Natural killer cell (primary cell): Measurements from ENCODE around the gene EEIG1. TPM values are rescaled to one million over a fixed set of nuclear protein-coding genes. Genes with fewer than 3 reads are reported as not detected.

Experiments used
- ATAC-seq, 3 donors: fragments of 150-1000 bp in 2 of 3; fragments of 200-7000 bp in 1 of 3; cut with Tn5 transposase; 1 replicate in 1 of 3; 2 replicates in 2 of 3; pipeline ENCODE4 v1.10.0; 2021; ENCODE audit warnings: mild to moderate bottlenecking in 2 of 3, moderate library complexity in 2 of 3
- DNase-seq, 2 donors: peaks; one replicate each; pipeline versions ENCODE4 v3.0.0 to v3.0.0-alpha.2; 2013 to 2021; ENCODE audit warnings: mixed read lengths in 1 of 2
- H3K27ac ChIP-seq: one replicate; pipeline ENCODE4 v1.5.1; 2013; ENCODE audit warnings: mild to moderate bottlenecking, low read length
- H3K27me3 ChIP-seq: one replicate; pipeline ENCODE4 v1.6.1; 2013; ENCODE audit warnings: low read length; ENCODE audit not compliant: control insufficient read depth, insufficient read depth
- H3K36me3 ChIP-seq: one replicate; pipeline ENCODE4 v1.6.1; 2013; ENCODE audit warnings: low read length; ENCODE audit not compliant: control insufficient read depth, insufficient read depth
- H3K4me1 ChIP-seq: one replicate; pipeline ENCODE4 v1.6.1; 2013; ENCODE audit warnings: low read length; ENCODE audit not compliant: control insufficient read depth, insufficient read depth
- H3K4me3 ChIP-seq: one replicate; pipeline ENCODE4 v1.5.1; 2013; ENCODE audit warnings: low read length
- H3K9me3 ChIP-seq: one replicate; pipeline ENCODE4 v1.6.1; 2013; ENCODE audit warnings: low read length; ENCODE audit not compliant: control insufficient read depth, insufficient read depth
- H3K27ac Mint-ChIP-seq, 2 donors: one replicate each; pipeline ENCODE4 v1.8.0; 2022; ENCODE audit warnings: mild to moderate bottlenecking in 2 of 2, mixed read lengths in 2 of 2, moderate library complexity in 1 of 2
- H3K27me3 Mint-ChIP-seq, 2 donors: one replicate each; pipeline ENCODE4 v1.8.0; 2022; ENCODE audit warnings: low read depth in 2 of 2, mixed read lengths in 2 of 2
- H3K36me3 Mint-ChIP-seq: one replicate; pipeline ENCODE4 v1.8.0; 2022; ENCODE audit warnings: mixed read lengths
- H3K4me1 Mint-ChIP-seq, 2 donors: one replicate each; pipeline ENCODE4 v1.8.0; 2022; ENCODE audit warnings: mixed read lengths in 2 of 2
- H3K4me3 Mint-ChIP-seq: one replicate; pipeline ENCODE4 v1.8.0; 2022; ENCODE audit warnings: mild to moderate bottlenecking, moderate library complexity, mixed read lengths
- H3K9me3 Mint-ChIP-seq, 2 donors: one replicate each; pipeline ENCODE4 v1.8.0; 2022; ENCODE audit warnings: mixed read lengths in 2 of 2
- WGBS: methylation state at CpG from one replicate; pipeline ENCODE4 v1.1.7; 2013; ENCODE audit warnings: missing lambda C conversion rate; ENCODE audit not compliant: insufficient coverage; 5-methylcytosine and 5-hydroxymethylcytosine counted together
- intact Hi-C: fragments of 100-400 bp; cut with micrococcal nuclease; formaldehyde crosslinking; loops from one replicate; pipeline ENCODE4 v1.14.2; 2022
- total RNA-seq, 4 donors: library from RNA; stranded (reverse); fragments of 120-200 nt in 1 of 4; gene quantifications; one replicate each; pipeline versions ENCODE4 v1.2.3 to v1.2.4, GENCODE V29; 2013 to 2022
- TF ChIP-seq, protein P1 (sequence below): fragments of 200-600 bp; IDR thresholded peaks from one replicate; pipeline ENCODE4 v1.8.0; 2022; ENCODE audit warnings: antibody characterized with exemption

EEIG1 gene
- total RNA-seq, 3 donors from 2014 or later (not counting 1 experiment from before 2014, with no cell fraction given): 10.3 to 36.0 (median 28.2) TPM

DNA sequence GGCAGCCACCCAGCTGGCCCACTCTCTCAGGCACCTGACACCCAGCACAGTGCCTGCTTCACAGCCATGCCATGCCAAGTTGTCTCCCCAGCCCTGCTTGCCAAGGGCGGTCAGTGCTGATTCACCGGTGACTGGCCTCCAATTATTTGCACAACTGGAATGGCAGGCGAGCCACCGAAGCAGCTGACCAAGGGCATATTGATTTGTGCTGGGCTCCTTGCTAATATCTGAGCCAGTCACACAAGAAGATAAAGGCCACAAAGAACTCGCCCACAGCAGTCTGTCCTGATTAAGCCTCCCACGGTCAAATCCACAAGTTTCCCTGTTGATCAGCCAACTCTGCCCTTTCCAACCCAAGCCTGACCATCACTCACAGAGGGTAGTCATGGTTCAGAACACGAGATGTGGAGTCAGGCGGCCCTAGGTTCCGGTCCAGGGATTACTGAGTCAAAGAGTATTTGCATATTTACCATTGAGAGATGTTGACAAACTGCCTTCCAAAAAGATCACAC lies 6.4 kb upstream of the EEIG1 start:
- no peaks in the 10 kb centered on the region for H3K9me3 Mint-ChIP-seq
- TF ChIP-seq, protein P1, sequence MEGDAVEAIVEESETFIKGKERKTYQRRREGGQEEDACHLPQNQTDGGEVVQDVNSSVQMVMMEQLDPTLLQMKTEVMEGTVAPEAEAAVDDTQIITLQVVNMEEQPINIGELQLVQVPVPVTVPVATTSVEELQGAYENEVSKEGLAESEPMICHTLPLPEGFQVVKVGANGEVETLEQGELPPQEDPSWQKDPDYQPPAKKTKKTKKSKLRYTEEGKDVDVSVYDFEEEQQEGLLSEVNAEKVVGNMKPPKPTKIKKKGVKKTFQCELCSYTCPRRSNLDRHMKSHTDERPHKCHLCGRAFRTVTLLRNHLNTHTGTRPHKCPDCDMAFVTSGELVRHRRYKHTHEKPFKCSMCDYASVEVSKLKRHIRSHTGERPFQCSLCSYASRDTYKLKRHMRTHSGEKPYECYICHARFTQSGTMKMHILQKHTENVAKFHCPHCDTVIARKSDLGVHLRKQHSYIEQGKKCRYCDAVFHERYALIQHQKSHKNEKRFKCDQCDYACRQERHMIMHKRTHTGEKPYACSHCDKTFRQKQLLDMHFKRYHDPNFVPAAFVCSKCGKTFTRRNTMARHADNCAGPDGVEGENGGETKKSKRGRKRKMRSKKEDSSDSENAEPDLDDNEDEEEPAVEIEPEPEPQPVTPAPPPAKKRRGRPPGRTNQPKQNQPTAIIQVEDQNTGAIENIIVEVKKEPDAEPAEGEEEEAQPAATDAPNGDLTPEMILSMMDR: no peak

DNA sequence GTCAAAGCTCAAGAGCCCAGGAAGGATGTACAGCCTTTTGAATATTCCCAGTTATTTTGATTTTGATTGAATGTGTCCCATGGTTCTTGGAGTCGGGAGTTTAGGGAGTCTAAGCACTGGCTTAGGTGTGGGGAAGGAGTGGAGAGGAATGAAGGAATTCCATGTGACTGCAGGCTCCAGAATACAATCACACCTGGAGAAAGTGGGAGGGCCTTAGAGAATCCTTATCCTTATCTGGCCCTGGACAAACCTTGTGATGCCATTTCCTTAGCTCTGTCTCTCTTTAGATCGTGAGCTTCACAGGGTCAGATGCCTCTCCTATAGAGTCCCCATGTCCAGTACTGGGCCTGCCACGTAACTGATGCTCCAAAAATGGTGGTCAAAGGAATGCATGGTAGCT lies 4.2 kb upstream of the EEIG1 start:
- Histone ChIP-seq H3K9me3 (no peaks in the 10 kb centered on the region), H3K36me3 (no peaks in the 10 kb centered on the region), H3K4me1 (peaks cover 28% of the 10 kb centered on the region), H3K4me3 (no peak overlapping the region), H3K27ac (no peak overlapping the region), H3K27me3 (no peaks in the 10 kb centered on the region)
- intact Hi-C loops: no loop called here
- TF ChIP-seq, protein P1: no peak
- no peaks in the 10 kb centered on the region for H3K36me3 Mint-ChIP-seq
- H3K9me3 Mint-ChIP-seq: no peaks in the 10 kb centered on the region
- H3K27me3 Mint-ChIP-seq: no peaks in the 10 kb centered on the region
- no peak overlapping the region for H3K27ac Mint-ChIP-seq
- 100% methylated on average over 3 of the region's 3 CpGs for WGBS
- DNase-seq: no peak
- ATAC-seq: no peak
- no peak overlapping the region for H3K4me3 Mint-ChIP-seq
- peaks cover under 1 to 12% of the 10 kb centered on the region in 2 donors for H3K4me1 Mint-ChIP-seq

More for the DNA sequence above, 6.4 kb upstream of the EEIG1 start:
- H3K4me1 Mint-ChIP-seq: no peaks in the 10 kb centered on the region
- intact Hi-C loops: no loop called here
- no peak for DNase-seq
- ATAC-seq: no peak
- no peaks in the 10 kb centered on the region for H3K9me3 ChIP-seq
- no peak overlapping the region for H3K27ac Mint-ChIP-seq
- H3K27me3 Mint-ChIP-seq: no peaks in the 10 kb centered on the region
- no peaks in the 10 kb centered on the region for H3K36me3 ChIP-seq
- peak overlapping the region; percentile 13 for H3K27ac ChIP-seq
- peaks cover 20% of the 10 kb centered on the region for H3K4me1 ChIP-seq
- H3K4me3 ChIP-seq: no peak overlapping the region
- H3K36me3 Mint-ChIP-seq: no peaks in the 10 kb centered on the region
- 83% methylated on average over 9 of the region's 9 CpGs for WGBS
- no peaks in the 10 kb centered on the region for H3K27me3 ChIP-seq
- H3K4me3 Mint-ChIP-seq: no peak overlapping the region

DNA sequence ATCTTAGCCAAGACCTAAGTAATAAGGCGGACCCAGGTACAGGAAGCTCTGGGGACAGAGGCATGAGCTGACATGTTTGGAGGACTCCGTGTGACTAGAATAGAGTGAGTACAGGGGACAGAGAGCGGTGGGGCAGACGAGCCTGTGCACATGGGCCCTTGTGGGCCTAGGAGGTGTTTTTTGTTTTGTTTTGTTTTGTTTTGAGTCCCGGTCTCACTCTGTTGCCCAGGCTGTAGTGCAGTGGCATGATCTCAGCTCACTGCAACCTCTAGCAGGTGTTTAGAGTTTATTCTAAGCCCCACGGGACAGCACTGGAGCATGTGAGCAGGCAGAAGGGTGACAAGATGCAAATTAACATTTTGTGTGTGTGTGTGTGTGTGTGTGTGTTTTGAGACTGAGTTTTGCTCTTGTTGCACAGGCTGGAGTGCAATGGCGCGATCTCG lies 3.1 kb upstream of the EEIG1 start:
- Histone ChIP-seq H3K27ac (peak overlapping the region; percentile 77), H3K4me3 (no peak overlapping the region), H3K4me1 (peaks cover 40% of the 10 kb centered on the region), H3K9me3 (no peaks in the 10 kb centered on the region), H3K36me3 (no peaks in the 10 kb centered on the region), H3K27me3 (no peaks in the 10 kb centered on the region)
- Mint-ChIP-seq H3K27ac (no peak overlapping the region), H3K36me3 (no peaks in the 10 kb centered on the region), H3K4me1 (peaks cover 5 to 21% of the 10 kb centered on the region in 2 donors), H3K9me3 (no peaks in the 10 kb centered on the region), H3K27me3 (no peaks in the 10 kb centered on the region), H3K4me3 (no peak overlapping the region)
- DNase-seq (peak in 1 of 2 donors; percentile 45), ATAC-seq (no peak)
- TF ChIP-seq, protein P1: no peak
- 77% methylated on average over 9 of the region's 9 CpGs for WGBS
- intact Hi-C loops: no loop called here

DNA sequence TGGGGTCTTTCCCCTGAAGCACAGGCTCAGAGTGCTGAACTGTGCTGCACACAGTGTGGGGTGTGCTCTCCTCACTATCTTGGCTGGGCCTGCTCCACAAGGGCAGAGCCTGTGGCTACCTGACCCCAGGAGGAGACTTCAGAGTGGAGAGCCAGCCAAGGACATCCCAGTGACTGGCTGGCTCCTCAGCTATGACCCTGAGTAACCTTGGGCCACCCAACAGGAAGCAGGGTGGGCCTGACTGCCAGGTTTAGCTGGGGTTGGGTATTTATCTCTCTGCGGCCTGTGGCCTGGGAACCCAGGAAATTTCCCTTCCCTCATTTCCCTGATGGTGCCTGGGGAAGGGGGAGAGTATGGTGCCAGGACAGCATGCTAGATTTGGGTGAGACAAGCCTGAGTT lies 2.1 kb upstream of the EEIG1 start:
- no peak overlapping the region for H3K27ac Mint-ChIP-seq
- TF ChIP-seq, protein P1: no peak
- peaks cover 5 to 22% of the 10 kb centered on the region in 2 donors for H3K4me1 Mint-ChIP-seq
- ATAC-seq: no peak
- Histone ChIP-seq H3K4me1 (peaks cover 49% of the 10 kb centered on the region), H3K27me3 (no peaks in the 10 kb centered on the region), H3K36me3 (no peaks in the 10 kb centered on the region), H3K4me3 (no peak overlapping the region), H3K9me3 (no peaks in the 10 kb centered on the region), H3K27ac (peak overlapping the region; percentile 77)
- H3K9me3 Mint-ChIP-seq: no peaks in the 10 kb centered on the region
- DNase-seq: peak in 1 of 2 donors; percentile 33
- no peaks in the 10 kb centered on the region for H3K36me3 Mint-ChIP-seq
- WGBS: 80% methylated on average over 1 of the region's 1 CpG
- H3K27me3 Mint-ChIP-seq: no peaks in the 10 kb centered on the region
- intact Hi-C loops: no loop called here
- no peak overlapping the region for H3K4me3 Mint-ChIP-seq
